GM12892 (cell line): ENCODE results near the gene RNF7. TPM values are rescaled to one million over a fixed set of nuclear protein-coding genes. Genes with fewer than 3 reads are reported as not detected.
"Not testable (repeated sequence)": the region's sequence is repeated elsewhere in the genome, so short reads cannot be mapped to it uniquely, and the experiment has no call there.

ENCODE experiments used
- DNase-seq: peaks from one replicate; pipeline ENCODE4 v3.0.0; 2011; ENCODE audit not compliant: insufficient read length
- FAIRE-seq: peaks from 2 replicates; lab custom pipeline; 2011; peaks lifted over from hg19 to GRCh38; lab: Jason Lieb, UNC
- POLR2A ChIP-seq: IDR thresholded peaks from 2 replicates; pipeline ENCODE4 v1.6.1; 2011; ENCODE audit warnings: low read depth, low read length, control low read depth
- POLR2AphosphoS5 ChIP-seq: IDR thresholded peaks from 2 replicates; pipeline ENCODE4 v1.6.1; 2011; ENCODE audit warnings: low read depth, low read length, control low read depth
- TAF1 ChIP-seq: IDR thresholded peaks from 2 replicates; pipeline ENCODE4 v1.6.1; 2011; ENCODE audit warnings: low read depth, mild to moderate bottlenecking, control low read depth, low read length, borderline replicate concordance
- polyA plus RNA-seq: library from polyadenylated mRNA; unstranded; fragments of >200 nt; gene quantifications from one replicate; pipeline ENCODE4 v1.2.1, GENCODE V29; 2012; ENCODE audit warnings: missing spikeins, inconsistent platforms; ENCODE audit not compliant: missing spikeins

Gene RNF7
- 71.3 TPM for polyA plus RNA-seq

- peak; percentile 70; the same call in 1 of the 2 replicates for TF ChIP-seq TAF1
- TF ChIP-seq POLR2AphosphoS5: peak; percentile 80; the same call in 1 of the 2 replicates
- TF ChIP-seq POLR2A: peak; percentile 89
- DNase-seq (peak; percentile 70), FAIRE-seq (peak; percentile 98)
These were observed at the start of gene RNF7 for GRCh38 chr3:141738022-141738890. RNF7 (plus strand) TSS chr3:141738298; CDS start chr3:141738342, 44 bp downstream.

GRCh38 chr3:141690431-141691072 lies 47.5 kb upstream of the RNF7 start:
- TF ChIP-seq POLR2A: no peak
- no peak for TF ChIP-seq TAF1
- TF ChIP-seq POLR2AphosphoS5: no peak
- no peak for FAIRE-seq

GRCh38 chr3:141691471-141691870 lies 46.6 kb upstream of the RNF7 start:
- not testable (repeated sequence) for FAIRE-seq, DNase-seq

More at GRCh38 chr3:141690431-141691072, 47.5 kb upstream of the RNF7 start:
- no peak for DNase-seq

- not testable (repeated sequence) for FAIRE-seq
These were observed 45.1 kb upstream of the RNF7 start for GRCh38 chr3:141692973-141693372.

GRCh38 chr3:141699324-141699723 lies 38.8 kb upstream of the RNF7 start:
- FAIRE-seq: no peak
- TF ChIP-seq POLR2AphosphoS5 (no peak), POLR2A (no peak), TAF1 (no peak)
- no peak for DNase-seq

More at GRCh38 chr3:141692973-141693372, 45.1 kb upstream of the RNF7 start:
- DNase-seq: not testable (repeated sequence)

GRCh38 chr3:141699897-141700296 lies 38.2 kb upstream of the RNF7 start:
- FAIRE-seq (no peak), DNase-seq (no peak)
- TF ChIP-seq POLR2AphosphoS5: no peak

GRCh38 chr3:141703367-141703766 lies 34.7 kb upstream of the RNF7 start:
- FAIRE-seq, DNase-seq: not testable (repeated sequence)

GRCh38 chr3:141707741-141708203 lies 30.3 kb upstream of the RNF7 start:
- DNase-seq (no peak), FAIRE-seq (no peak)
- TF ChIP-seq POLR2A (no peak), POLR2AphosphoS5 (no peak), TAF1 (no peak)

- FAIRE-seq: no peak
- no peak for DNase-seq
These were observed 29.7 kb upstream of the RNF7 start for GRCh38 chr3:141708367-141708766.

GRCh38 chr3:141709126-141709770 lies 28.9 kb upstream of the RNF7 start:
- no peak for TF ChIP-seq POLR2AphosphoS5
- TF ChIP-seq POLR2A: no peak
- TF ChIP-seq TAF1: no peak
- DNase-seq (no peak), FAIRE-seq (no peak)

More at GRCh38 chr3:141708367-141708766, 29.7 kb upstream of the RNF7 start:
- no peak for TF ChIP-seq POLR2A
- no peak for TF ChIP-seq TAF1
- TF ChIP-seq POLR2AphosphoS5: no peak

GRCh38 chr3:141710121-141710520 lies 28.0 kb upstream of the RNF7 start:
- TF ChIP-seq POLR2AphosphoS5: no peak
- no peak for TF ChIP-seq POLR2A
- no peak for TF ChIP-seq TAF1
- FAIRE-seq: no peak

More at GRCh38 chr3:141710121-141710520, 28.0 kb upstream of the RNF7 start:
- DNase-seq: no peak
